ENCODE measurements around the gene ST6GALNAC3.

GRCh38 chr1:76278711-76279100, 204.2 kb downstream of the ST6GALNAC3 start:
- TF ChIP-seq CTCF (IDR thresholded peaks at IDR 0.05): no peak
- TF ChIP-seq POLR2A (IDR thresholded peaks at IDR 0.05): no peak
